ENCODE measurements around the gene GBX1. TPM values are rescaled to one million over a fixed set of nuclear protein-coding genes. Genes with fewer than 3 reads are reported as not detected.

The GBX1 gene
- total RNA-seq (2014; rRNA removed; shearing (Covaris generic)) = not detected in 2 replicates
- not detected in 2 replicates for polyA plus RNA-seq (2015; cell fraction: cytosol; rRNA removed)
- not detected in 2 replicates for polyA plus RNA-seq (2015; cell fraction: nucleus; rRNA removed)

GRCh38 chr7:151167197-151167961 is at the start of gene GBX1:
Gene GBX1, minus strand, starts transcription at chr7:151167694. Its CDS starts 146 bp downstream, at chr7:151167548.
- no peak for DNase-seq (ENCODE audit: low read depth)

DNA sequence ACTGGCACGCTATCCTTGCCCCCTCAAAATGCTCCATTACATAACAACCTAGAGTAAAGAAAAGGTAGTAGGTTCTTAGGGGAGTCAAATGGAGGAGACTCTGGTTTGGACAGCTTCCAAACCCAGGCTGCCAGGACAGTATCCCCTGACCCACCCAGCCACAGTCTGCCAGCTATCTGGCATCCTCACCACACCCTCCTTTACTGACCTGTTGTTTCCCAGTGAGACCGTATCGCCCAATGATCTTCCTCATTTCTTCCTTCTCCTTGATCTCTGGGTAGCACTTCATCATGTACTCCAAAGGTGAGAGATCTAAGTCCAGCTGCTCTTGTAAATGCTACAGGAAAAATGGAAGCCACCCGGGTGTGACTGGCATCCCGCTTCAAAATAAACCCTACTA is 47.9 kb upstream of the GBX1 start:
- no peak for DNase-seq (ENCODE audit: low read depth)

DNA sequence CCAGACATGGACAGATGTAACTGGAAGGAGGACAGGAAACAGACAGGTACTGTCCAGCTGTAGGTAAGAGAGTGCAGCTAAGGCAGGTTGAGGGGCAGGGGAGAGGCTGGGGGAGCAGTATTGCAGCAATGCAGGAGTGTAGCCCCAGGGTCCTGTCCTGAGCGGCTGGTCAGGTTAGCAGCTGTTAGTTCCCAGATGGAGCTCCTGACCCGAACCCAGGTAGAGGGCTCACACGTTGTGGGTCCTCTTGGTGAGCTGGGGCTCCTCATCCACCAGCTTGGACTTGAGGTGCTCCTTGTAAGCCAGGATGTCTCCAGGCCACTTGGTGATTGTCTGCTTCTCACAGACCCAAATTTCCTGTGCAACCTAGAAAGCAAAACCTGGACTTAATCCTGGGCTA is 46.3 kb upstream of the GBX1 start:
- DNase-seq (ENCODE audit: low read depth) = no peak

- DNase-seq (ENCODE audit: low read depth) = no peak
Measured at GRCh38 chr7:151212626-151213025, 45.1 kb upstream of the GBX1 start.

DNA sequence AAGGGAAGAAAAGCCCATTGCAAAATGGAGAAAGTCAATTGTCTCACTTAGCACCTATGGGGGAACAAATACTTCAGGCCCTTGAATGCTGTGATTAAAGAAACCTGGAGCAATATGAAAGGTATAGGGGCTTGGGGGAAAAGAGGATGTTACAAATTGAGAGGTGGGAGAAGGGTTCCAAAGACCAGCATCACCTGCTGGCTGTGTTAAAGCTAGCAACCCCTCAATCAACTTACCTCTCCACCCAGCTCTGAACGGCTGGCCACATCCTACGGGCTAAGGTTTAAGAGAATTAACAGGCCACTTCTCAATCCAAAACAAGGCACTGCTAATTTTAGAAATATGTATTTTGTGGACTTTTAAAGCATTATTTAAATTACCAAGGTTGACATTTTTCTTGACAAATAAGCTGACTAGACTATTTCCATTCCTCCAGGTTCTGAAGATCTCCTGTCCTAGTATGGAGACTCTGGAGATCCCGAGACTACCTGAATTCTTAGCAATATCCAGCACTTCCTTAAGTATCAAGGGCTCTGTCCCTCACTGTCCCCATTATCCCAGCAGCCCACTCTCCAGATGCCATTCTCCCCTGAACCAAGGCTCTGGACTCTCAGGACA is 43.8 kb upstream of the GBX1 start:
- DNase-seq (ENCODE audit: low read depth) = no peak

GRCh38 chr7:151210087-151210854 is 42.8 kb upstream of the GBX1 start, which contains the start of gene H2BK1:
Gene H2BK1, minus strand, starts transcription at chr7:151210488. Its CDS starts 170 bp downstream, at chr7:151210318.
- no peak for DNase-seq (ENCODE audit: low read depth)

GRCh38 chr7:151209588-151209987 is 42.1 kb upstream of the GBX1 start:
- DNase-seq (ENCODE audit: low read depth) = no peak

DNA sequence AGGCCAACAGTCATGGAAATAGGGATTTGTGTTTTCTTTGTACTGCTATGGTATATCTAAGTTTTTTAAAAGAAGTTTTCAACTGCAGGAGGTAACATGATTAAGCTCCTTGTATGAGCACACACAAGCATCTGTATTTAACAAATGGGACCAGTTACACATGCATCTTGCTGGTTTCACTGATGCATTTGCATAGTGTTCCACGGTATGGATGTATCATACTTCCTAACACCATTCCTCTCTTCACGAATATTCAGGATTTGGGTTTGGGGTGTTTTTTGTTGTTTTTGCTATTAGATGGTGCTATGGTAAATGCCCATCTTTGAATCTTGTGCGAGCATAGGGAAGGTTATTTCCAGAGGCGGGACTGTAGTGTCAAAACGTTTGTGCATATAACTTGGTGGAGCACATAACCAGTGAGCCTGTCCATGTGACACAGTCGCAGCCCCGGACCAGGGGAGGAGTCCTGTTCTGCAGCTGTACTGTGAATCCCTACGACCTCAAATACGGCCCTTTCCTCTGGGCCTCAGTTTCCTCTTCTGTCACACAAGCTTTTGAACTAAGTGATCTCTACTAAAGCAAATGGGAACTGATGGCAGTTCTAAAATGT is 40.9 kb upstream of the GBX1 start:
- DNase-seq (ENCODE audit: low read depth) = no peak

DNA sequence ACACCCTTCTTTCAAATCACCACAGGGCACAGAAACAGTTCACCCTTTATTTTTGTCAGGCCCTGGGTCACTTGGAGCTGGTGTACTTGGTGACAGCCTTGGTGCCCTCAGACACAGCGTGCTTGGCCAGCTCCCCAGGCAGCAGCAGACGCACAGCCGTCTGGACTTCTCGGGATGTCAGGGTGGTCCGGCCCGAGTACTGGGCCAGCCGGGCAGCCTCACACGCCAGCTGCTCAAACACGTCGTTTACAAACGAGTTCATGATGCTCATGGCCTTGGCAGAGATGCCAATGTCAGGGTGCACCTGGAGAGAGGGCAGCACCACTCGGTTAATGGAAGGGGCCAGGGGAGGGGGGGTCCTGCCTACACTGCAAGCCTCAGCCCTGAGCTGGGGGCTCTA is 40.3 kb upstream of the GBX1 start:
- DNase-seq (ENCODE audit: low read depth) = no peak

DNA sequence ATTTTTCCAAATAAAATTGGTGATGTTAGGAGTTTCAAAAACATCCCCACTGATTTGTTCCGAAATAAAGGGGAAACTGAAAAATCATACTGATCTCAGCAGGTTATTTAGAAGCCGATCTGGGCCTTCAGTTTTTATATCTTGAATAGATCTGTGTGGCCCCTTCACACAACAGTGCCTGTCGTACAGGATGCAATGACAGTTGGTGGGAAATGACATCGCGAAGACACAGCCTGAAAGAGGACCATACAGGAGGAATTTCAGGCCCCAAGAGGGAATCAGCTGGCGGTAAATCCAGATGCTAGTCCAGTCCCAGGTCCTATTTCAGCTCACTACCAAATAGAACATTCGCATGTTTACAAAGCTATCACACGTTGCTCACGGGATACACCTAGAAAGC is 39.8 kb upstream of the GBX1 start:
- no peak for DNase-seq (ENCODE audit: low read depth)

GRCh38 chr7:151206914-151207313 is 39.4 kb upstream of the GBX1 start:
- DNase-seq (ENCODE audit: low read depth) = peak; percentile 7

- DNase-seq (ENCODE audit: low read depth) = no peak
Measured at GRCh38 chr7:151205730-151206129, 38.2 kb upstream of the GBX1 start.

DNA sequence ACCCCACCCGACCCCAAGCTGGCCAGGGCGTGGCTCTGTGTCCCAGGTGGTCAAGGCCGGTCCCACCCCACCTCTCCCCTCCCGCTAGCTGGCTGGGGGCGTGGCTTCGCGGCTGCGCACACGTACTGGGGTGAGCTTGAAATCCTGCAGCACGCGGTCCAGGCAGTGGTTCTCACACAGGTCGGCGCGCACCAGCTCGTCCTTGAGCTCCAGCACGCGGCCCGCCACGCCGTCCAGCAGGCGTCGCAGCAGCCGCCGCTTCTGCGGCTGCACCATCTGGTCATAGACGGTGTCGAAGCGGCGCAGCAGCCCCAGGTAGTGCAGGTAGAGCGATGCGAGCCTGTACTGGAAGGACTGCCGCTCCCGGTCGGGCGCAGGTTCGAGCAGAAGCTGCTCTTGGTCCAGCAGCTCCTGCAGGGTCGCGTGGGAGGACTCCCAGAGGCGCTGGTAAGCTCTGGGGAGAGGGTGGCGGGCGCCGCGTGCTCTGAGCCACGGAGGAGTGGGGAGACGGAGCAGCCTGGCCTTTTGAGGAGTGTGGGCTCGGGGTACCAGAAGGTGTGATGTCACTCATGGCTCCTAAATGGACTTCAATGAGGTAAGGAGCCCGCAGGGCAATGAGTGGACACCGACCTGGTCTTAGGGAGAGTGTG is 37.0 kb upstream of the GBX1 start:
- no peak for DNase-seq (ENCODE audit: low read depth)

DNA sequence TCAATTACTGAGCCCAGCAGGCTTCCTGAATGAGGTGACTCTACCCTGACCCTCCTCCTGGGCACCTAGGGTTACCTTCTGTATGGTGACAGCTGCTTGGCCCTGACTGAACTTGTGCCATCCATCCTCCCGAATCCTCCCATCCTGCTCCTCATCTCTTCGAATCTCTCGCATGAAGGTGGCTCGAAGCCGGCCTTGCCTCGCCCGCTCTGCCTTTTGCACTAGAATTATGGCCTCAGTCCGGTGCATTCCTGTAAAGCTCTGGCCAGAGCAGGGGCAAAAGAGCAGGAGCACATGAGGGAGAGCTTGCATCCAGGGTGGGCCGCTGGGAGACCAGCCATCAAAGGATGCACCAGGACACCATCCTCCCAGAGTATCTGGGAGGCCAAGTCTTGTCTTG is 35.3 kb upstream of the GBX1 start:
- no peak for DNase-seq (ENCODE audit: low read depth)

GRCh38 chr7:151201751-151202150 is 34.3 kb upstream of the GBX1 start:
- DNase-seq (ENCODE audit: low read depth) = no peak

DNA sequence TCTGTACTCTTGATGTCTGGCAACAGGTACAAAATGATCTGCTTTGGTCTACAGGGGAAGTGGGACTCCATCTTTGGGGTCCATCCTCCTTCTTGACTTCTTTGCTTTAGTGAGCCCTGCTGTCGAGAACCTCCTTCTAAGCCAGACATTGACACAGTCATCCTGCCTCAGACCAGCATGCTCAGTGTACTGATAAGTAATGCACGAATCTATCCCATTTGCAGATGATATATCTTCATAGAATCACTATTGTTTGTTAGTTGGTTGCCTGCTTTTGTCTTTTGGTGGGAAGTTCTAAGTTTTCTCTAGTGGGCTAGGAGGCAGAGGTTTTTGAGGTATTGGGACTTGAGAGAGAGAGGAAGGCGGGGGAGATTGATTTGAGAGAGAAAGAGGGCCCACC is 33.9 kb upstream of the GBX1 start:
- DNase-seq (ENCODE audit: low read depth) = no peak

GRCh38 chr7:151198945-151199848 is 31.7 kb upstream of the GBX1 start:
- DNase-seq (ENCODE audit: low read depth) = no peak

- DNase-seq (ENCODE audit: low read depth) = no peak
Measured at GRCh38 chr7:151197932-151198331, 30.4 kb upstream of the GBX1 start.

GRCh38 chr7:151195616-151196450 is 28.3 kb upstream of the GBX1 start:
- DNase-seq (ENCODE audit: low read depth) = no peak

Measured in HT1080 (cell line).